Common myeloid progenitor, CD34-positive (primary cell): ENCODE data around the gene LMO7.

Source experiments
- CTCF ChIA-PET: fragments of 350-600 bp; sonication (Branson Sonifier 250); formaldehyde crosslinking; loops from one replicate; lab custom pipeline; 2021; ENCODE audit warnings: antibody characterized with exemption; lab: Charles Lee
- POLR2A ChIA-PET: fragments of 350-600 bp; sonication (Branson Sonifier 250); formaldehyde crosslinking; loops from one replicate; lab custom pipeline; 2021; ENCODE audit warnings: antibody characterized with exemption; lab: Charles Lee
- DNase-seq, 3 donors: peaks; one replicate each; pipeline versions ENCODE4 v3.0.0 to v3.0.0-alpha.2; 2013
- H3K27ac ChIP-seq, 2 experiments: 1 replicate in 1 of 2; 2 replicates in 1 of 2; pipeline ENCODE4 v1.7.0; 2013; ENCODE audit warnings: inconsistent platforms in 2 of 2, low read length in 2 of 2, mild to moderate bottlenecking in 2 of 2, low read depth in 1 of 2, moderate library complexity in 1 of 2; ENCODE audit not compliant: severe bottlenecking in 2 of 2, insufficient read depth in 1 of 2, poor library complexity in 1 of 2
- H3K27me3 ChIP-seq, 5 experiments: replicated peaks in 2 of 5; 1 replicate in 3 of 5; 2 replicates in 2 of 5; pipeline versions ENCODE4 v1.6.1 to v1.7.0; 2013; ENCODE audit warnings: low read length in 4 of 5, mild to moderate bottlenecking in 2 of 5, moderate library complexity in 2 of 5, inconsistent platforms in 1 of 5; ENCODE audit not compliant: insufficient read depth in 5 of 5, control insufficient read depth in 4 of 5
- H3K36me3 ChIP-seq, 4 experiments: 1 replicate in 2 of 4; 2 replicates in 2 of 4; pipeline versions ENCODE4 v1.6.1 to v1.7.0; 2013; ENCODE audit warnings: low read length in 3 of 4, control low read depth in 1 of 4, mild to moderate bottlenecking in 1 of 4; ENCODE audit not compliant: control insufficient read depth in 4 of 4, insufficient read depth in 4 of 4
- H3K4me1 ChIP-seq, 4 experiments: 1 replicate in 3 of 4; 2 replicates in 1 of 4; pipeline versions ENCODE4 v1.6.1 to v1.7.1; 2013; ENCODE audit warnings: low read length in 3 of 4, mild to moderate bottlenecking in 3 of 4, control low read depth in 1 of 4, inconsistent platforms in 1 of 4, moderate library complexity in 1 of 4; ENCODE audit not compliant: control insufficient read depth in 4 of 4, insufficient read depth in 4 of 4; ENCODE audit errors: control extremely low read depth in 1 of 4
- H3K4me3 ChIP-seq, 7 experiments: 1 replicate in 4 of 7; 2 replicates in 3 of 7; pipeline versions ENCODE4 v1.5.1 to v1.7.0; 2013; ENCODE audit warnings: mild to moderate bottlenecking in 7 of 7, low read length in 6 of 7, moderate library complexity in 6 of 7, inconsistent platforms in 2 of 7, low read depth in 2 of 7, control low read depth in 1 of 7; ENCODE audit not compliant: insufficient read depth in 4 of 7, control insufficient read depth in 1 of 7; ENCODE audit errors: extremely low read depth in 1 of 7
- H3K9me3 ChIP-seq, 5 experiments: 1 replicate in 4 of 5; 2 replicates in 1 of 5; pipeline versions ENCODE4 v1.6.1 to v1.7.1; 2013; ENCODE audit warnings: low read length in 4 of 5, mild to moderate bottlenecking in 2 of 5, inconsistent platforms in 1 of 5, low read depth in 1 of 5, moderate library complexity in 1 of 5; ENCODE audit not compliant: control insufficient read depth in 4 of 5, insufficient read depth in 2 of 5; ENCODE audit errors: control extremely low read depth in 1 of 5
- WGBS: methylation state at CpG from one replicate; pipeline ENCODE4 v1.1.5; 2013; ENCODE audit not compliant: insufficient coverage; 5-methylcytosine and 5-hydroxymethylcytosine counted together

LMO7 gene

GRCh38 chr13:75847588-75847987 lies 211.5 kb downstream of the LMO7 start:
- POLR2A ChIA-PET: no interaction called here
- H3K4me1 ChIP-seq: no peaks in the 10 kb centered on the region
- CTCF ChIA-PET: no interaction called here
- H3K27me3 ChIP-seq: no peaks in the 10 kb centered on the region
- peaks cover 0 to 17% (median under 1%) of the 10 kb centered on the region in 4 experiments for H3K36me3 ChIP-seq
- no CpG with 5 or more reads among the region's 2 CpGs for WGBS
- no peak overlapping the region for H3K4me3 ChIP-seq
- DNase-seq: no peak
- peaks cover 0 to 2% (median 0%) of the 10 kb centered on the region in 5 experiments for H3K9me3 ChIP-seq
- no peak overlapping the region for H3K27ac ChIP-seq

GRCh38 chr13:75850916-75851315 lies 214.8 kb downstream of the LMO7 start:
- no peaks in the 10 kb centered on the region for H3K4me1 ChIP-seq
- H3K36me3 ChIP-seq: peaks cover 0 to 17% (median 3%) of the 10 kb centered on the region in 4 experiments
- 100% methylated on average over 1 of the region's 3 CpGs for WGBS
- ChIA-PET POLR2A (no interaction called here), CTCF (interaction anchor here (1.4 to 1.5 kb wide), 2 partner anchors 20 to 155 kb away, joined by 3 to 4 read pairs; no protein-coding TSS in a partner anchor)
- H3K27ac ChIP-seq: no peak overlapping the region
- H3K9me3 ChIP-seq: no peaks in the 10 kb centered on the region
- no peaks in the 10 kb centered on the region for H3K27me3 ChIP-seq
- H3K4me3 ChIP-seq: no peak overlapping the region
- DNase-seq: no peak

- 98% methylated on average over 6 of the region's 6 CpGs for WGBS
- CTCF ChIA-PET: interaction anchor here (1.9 kb wide), 1 partner anchor 15 kb away, joined by 7 read pairs; no protein-coding TSS in a partner anchor
- DNase-seq: no peak
- Histone ChIP-seq H3K4me1 (no peaks in the 10 kb centered on the region), H3K9me3 (no peaks in the 10 kb centered on the region), H3K27ac (no peak overlapping the region), H3K36me3 (peaks cover 0 to 10% (median 3%) of the 10 kb centered on the region in 4 experiments), H3K27me3 (no peaks in the 10 kb centered on the region), H3K4me3 (no peak overlapping the region)
- POLR2A ChIA-PET: no interaction called here
Observed at GRCh38 chr13:75855216-75855615, 219.1 kb downstream of the LMO7 start.

- Histone ChIP-seq H3K4me3 (no peak overlapping the region), H3K4me1 (no peaks in the 10 kb centered on the region), H3K27me3 (no peaks in the 10 kb centered on the region), H3K27ac (no peak overlapping the region), H3K36me3 (peaks cover 0 to 9% (median 3%) of the 10 kb centered on the region in 4 experiments), H3K9me3 (no peaks in the 10 kb centered on the region)
- CTCF ChIA-PET: interaction anchor here (0.8 to 1.9 kb wide), 2 partner anchors 9 to 15 kb away, joined by 3 to 7 read pairs; no protein-coding TSS in a partner anchor
- POLR2A ChIA-PET: interaction anchor here (0.5 kb wide), 1 partner anchor 1453 kb away, joined by 3 read pairs; no protein-coding TSS in a partner anchor
- DNase-seq: no peak
- WGBS: 84% methylated on average over 4 of the region's 4 CpGs
Observed at GRCh38 chr13:75855847-75856246, 219.7 kb downstream of the LMO7 start.

- no peak for DNase-seq
- CTCF ChIA-PET: no interaction called here
- Histone ChIP-seq H3K36me3 (peaks cover 0 to 8% (median 3%) of the 10 kb centered on the region in 4 experiments), H3K27ac (no peak overlapping the region), H3K9me3 (no peaks in the 10 kb centered on the region), H3K4me1 (no peaks in the 10 kb centered on the region), H3K4me3 (no peak overlapping the region), H3K27me3 (no peaks in the 10 kb centered on the region)
- POLR2A ChIA-PET: no interaction called here
- WGBS: 100% methylated on average over 1 of the region's 1 CpG
Observed at GRCh38 chr13:75857291-75857690, 221.2 kb downstream of the LMO7 start.

- Histone ChIP-seq H3K9me3 (no peaks in the 10 kb centered on the region), H3K27me3 (no peaks in the 10 kb centered on the region), H3K36me3 (peaks cover 0 to 2% (median 0%) of the 10 kb centered on the region in 4 experiments), H3K4me1 (peaks cover 0 to 4% (median 1%) of the 10 kb centered on the region in 4 experiments), H3K4me3 (no peak overlapping the region), H3K27ac (no peak overlapping the region)
- no peak for DNase-seq
- WGBS: 96% methylated on average over 6 of the region's 6 CpGs
- ChIA-PET CTCF (no interaction called here), POLR2A (no interaction called here)
Observed at GRCh38 chr13:75860935-75861334, 224.8 kb downstream of the LMO7 start.

GRCh38 chr13:75861786-75862185 lies 225.7 kb downstream of the LMO7 start:
- POLR2A ChIA-PET: interaction anchor here (0.6 kb wide), 1 partner anchor 274 kb away, joined by 3 read pairs; no protein-coding TSS in a partner anchor
- DNase-seq: no peak
- Histone ChIP-seq H3K4me1 (peaks cover 0 to 4% (median 1%) of the 10 kb centered on the region in 4 experiments), H3K4me3 (no peak overlapping the region), H3K27ac (no peak overlapping the region), H3K9me3 (no peaks in the 10 kb centered on the region), H3K36me3 (no peaks in the 10 kb centered on the region), H3K27me3 (no peaks in the 10 kb centered on the region)
- CTCF ChIA-PET: interaction anchor here (1.0 to 1.3 kb wide), 2 partner anchors 9 to 166 kb away, joined by 4 to 8 read pairs; no protein-coding TSS in a partner anchor
